ENCODE data around the gene PCNP. TPM values are rescaled to one million over a fixed set of nuclear protein-coding genes. Genes with fewer than 3 reads are reported as not detected.

PCNP gene

Small RNAs within 50 kb of the gene (small RNA-seq; reads per million reads assigned to genes)
- not detected for gene RF00019 (ENCODE audit: low read depth)
- not detected for gene RNU6-1256P (ENCODE audit: low read depth)

Data from mesenchymal stem cell (in vitro differentiated cells and primary cell).